MCF 10A (cell line): Measurements from ENCODE around the gene NDUFS6. TPM values are rescaled to one million over a fixed set of nuclear protein-coding genes. Genes with fewer than 3 reads are reported as not detected.

ENCODE experiments used
- BruUV-seq: library from RNA; stranded (reverse); fragments of 400-500 nt; replicated peaks from 2 replicates; lab custom pipeline; 2021; lab: Mats Ljungman, UMichigan
- CTCF ChIA-PET: fragments of 300-600 bp; sonication (Branson Sonifier 250); formaldehyde crosslinking; extraction: SDS; loops from one replicate; lab custom pipeline; 2021; ENCODE audit warnings: antibody characterized with exemption, inconsistent platforms; lab: Yijun Ruan, JAX
- POLR2A ChIA-PET: fragments of 300-600, 350-650 bp; sonication (Branson Sonifier 250); formaldehyde crosslinking; extraction: SDS; loops from one replicate; lab custom pipeline; 2020; ENCODE audit warnings: antibody characterized with exemption, inconsistent platforms; lab: Yijun Ruan, JAX
- DNase-seq: peaks from one replicate; pipeline ENCODE4 v3.0.0-alpha.2; 2018; ENCODE audit not compliant: unreplicated experiment
- H3K27ac Mint-ChIP-seq: one replicate; pipeline ENCODE4 v1.8.0; 2022; ENCODE audit warnings: mild to moderate bottlenecking, low read depth, mixed read lengths; ENCODE audit not compliant: unreplicated experiment
- H3K27me3 Mint-ChIP-seq: one replicate; pipeline ENCODE4 v1.8.0; 2022; ENCODE audit warnings: mixed read lengths; ENCODE audit not compliant: insufficient read depth, unreplicated experiment
- H3K36me3 Mint-ChIP-seq: one replicate; pipeline ENCODE4 v1.8.0; 2022; ENCODE audit warnings: mild to moderate bottlenecking, moderate library complexity, mixed read lengths; ENCODE audit not compliant: insufficient read depth, unreplicated experiment
- H3K4me1 Mint-ChIP-seq: one replicate; pipeline ENCODE4 v1.8.0; 2022; ENCODE audit warnings: mixed read lengths; ENCODE audit not compliant: insufficient read depth, unreplicated experiment
- H3K4me3 Mint-ChIP-seq: one replicate; pipeline ENCODE4 v1.8.0; 2022; ENCODE audit warnings: mild to moderate bottlenecking, moderate library complexity, mixed read lengths; ENCODE audit not compliant: unreplicated experiment
- H3K9me3 Mint-ChIP-seq: one replicate; pipeline ENCODE4 v1.8.0; 2022; ENCODE audit warnings: mixed read lengths; ENCODE audit not compliant: unreplicated experiment
- CTCF ChIP-seq: fragments of 200-600 bp; IDR thresholded peaks from one replicate; pipeline ENCODE4 v1.8.0; 2022; ENCODE audit warnings: antibody characterized with exemption, mild to moderate bottlenecking; ENCODE audit not compliant: unreplicated experiment
- intact Hi-C: fragments of 100-400 bp; cut with micrococcal nuclease; formaldehyde crosslinking; loops from 2 replicates; pipeline ENCODE4 v1.14.1; 2022
- total RNA-seq: library from RNA; stranded (reverse); gene quantifications from 2 replicates; pipeline ENCODE4 v1.2.3, GENCODE V29; 2022

Gene NDUFS6
- total RNA-seq, 1 experiment from 2014 or later: 65.6 TPM

GRCh38 chr5:1765141-1765879 lies 35.9 kb upstream of the NDUFS6 start:
- no TSS peak for BruUV-seq
- ChIA-PET POLR2A (no interaction called here), CTCF (interaction anchor here (0.7 to 2.8 kb wide), 3 partner anchors 8 to 185 kb away, joined by 3 to 21 read pairs (median 7); no protein-coding TSS in a partner anchor)
- Mint-ChIP-seq H3K4me1 (no peaks in the 10 kb centered on the region), H3K27me3 (peaks cover under 1% of the 10 kb centered on the region), H3K36me3 (no peaks in the 10 kb centered on the region), H3K27ac (no peak overlapping the region), H3K9me3 (no peaks in the 10 kb centered on the region), H3K4me3 (no peak overlapping the region)
- intact Hi-C loops: no loop called here
- no peak for TF ChIP-seq CTCF
- no peak for DNase-seq

DNA sequence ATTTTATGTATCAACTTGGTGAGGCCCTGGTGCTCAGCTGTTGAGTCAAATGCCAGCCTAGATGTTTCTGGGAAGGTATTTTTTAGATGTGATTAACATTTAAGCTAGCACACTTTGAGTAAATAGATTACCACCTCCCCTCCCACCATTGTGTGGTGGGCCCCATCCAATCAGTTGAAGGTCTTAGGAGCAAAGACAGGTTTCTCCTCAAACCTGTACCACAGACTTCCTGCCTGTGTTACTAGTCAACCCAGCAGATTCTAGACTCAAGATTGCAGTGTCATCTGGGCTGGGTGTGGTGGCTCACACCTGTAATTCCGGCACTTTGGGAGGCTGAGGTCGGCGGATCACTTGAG lies 35.3 kb upstream of the NDUFS6 start:
- POLR2A ChIA-PET: no interaction called here
- BruUV-seq: no TSS peak

DNA sequence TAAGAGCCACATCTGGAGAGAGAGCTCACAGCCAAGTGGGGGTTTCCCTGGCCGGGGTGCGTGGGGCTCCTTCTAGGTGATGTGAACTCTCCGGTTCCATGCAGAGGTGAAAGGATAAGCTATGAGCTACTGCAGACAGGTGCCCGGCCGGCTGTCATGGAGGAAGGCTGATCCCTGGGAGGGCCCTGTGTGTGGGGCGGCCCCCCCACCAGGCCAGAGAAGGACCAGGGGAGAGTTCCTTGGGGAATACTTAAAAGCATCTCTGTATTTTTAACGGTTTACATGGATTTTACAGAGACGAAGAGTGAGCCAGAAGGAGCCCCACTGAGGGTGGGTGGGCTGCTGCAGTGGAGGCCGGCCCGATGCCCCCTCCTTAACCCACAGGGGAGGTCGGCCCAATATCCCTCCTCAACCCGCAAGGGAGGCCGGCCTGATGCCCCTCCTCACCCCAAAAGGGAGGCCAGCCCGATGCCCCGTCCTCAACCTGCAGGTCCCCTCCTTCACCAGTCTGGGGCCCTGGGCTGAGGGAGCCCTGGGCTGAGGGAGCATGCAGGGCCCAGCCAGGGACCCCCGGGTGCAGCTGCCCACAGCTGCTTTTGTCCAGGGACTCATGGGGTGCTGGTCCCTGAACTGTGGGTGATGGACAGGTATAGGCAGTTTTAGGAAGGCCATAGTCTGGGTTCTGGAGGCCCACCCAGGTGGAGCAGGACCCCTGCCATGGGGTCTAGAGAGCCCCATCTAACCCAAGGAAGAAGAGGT lies 33.5 kb upstream of the NDUFS6 start:
- no peaks in the 10 kb centered on the region for H3K4me1 Mint-ChIP-seq
- POLR2A ChIA-PET: no interaction called here
- no peak overlapping the region for H3K4me3 Mint-ChIP-seq
- H3K9me3 Mint-ChIP-seq: no peaks in the 10 kb centered on the region
- no peaks in the 10 kb centered on the region for H3K36me3 Mint-ChIP-seq
- no peak overlapping the region for H3K27ac Mint-ChIP-seq
- TF ChIP-seq CTCF: no peak
- intact Hi-C loops: no loop called here
- CTCF ChIA-PET: interaction anchor here (0.5 to 0.7 kb wide), 2 partner anchors 93 to 115 kb away, joined by 3 to 4 read pairs; no protein-coding TSS in a partner anchor
- peaks cover 14% of the 10 kb centered on the region for H3K27me3 Mint-ChIP-seq
- BruUV-seq: no TSS peak
- DNase-seq: no peak

More for the DNA sequence above, 35.3 kb upstream of the NDUFS6 start:
- intact Hi-C loops: no loop called here
- Mint-ChIP-seq H3K27ac (no peak overlapping the region), H3K4me3 (no peak overlapping the region), H3K4me1 (no peaks in the 10 kb centered on the region), H3K27me3 (peaks cover 6% of the 10 kb centered on the region), H3K36me3 (no peaks in the 10 kb centered on the region), H3K9me3 (no peaks in the 10 kb centered on the region)
- DNase-seq: no peak
- CTCF ChIA-PET: interaction anchor here (0.7 kb wide), 1 partner anchor 185 kb away, joined by 3 read pairs; no protein-coding TSS in a partner anchor
- TF ChIP-seq CTCF: no peak
